Measurements from ENCODE around the gene COX19. TPM values are rescaled to one million over a fixed set of nuclear protein-coding genes. Genes with fewer than 3 reads are reported as not detected.

Gene COX19
- total RNA-seq, 1 experiment from 2014 or later = 14.0 TPM

DNA sequence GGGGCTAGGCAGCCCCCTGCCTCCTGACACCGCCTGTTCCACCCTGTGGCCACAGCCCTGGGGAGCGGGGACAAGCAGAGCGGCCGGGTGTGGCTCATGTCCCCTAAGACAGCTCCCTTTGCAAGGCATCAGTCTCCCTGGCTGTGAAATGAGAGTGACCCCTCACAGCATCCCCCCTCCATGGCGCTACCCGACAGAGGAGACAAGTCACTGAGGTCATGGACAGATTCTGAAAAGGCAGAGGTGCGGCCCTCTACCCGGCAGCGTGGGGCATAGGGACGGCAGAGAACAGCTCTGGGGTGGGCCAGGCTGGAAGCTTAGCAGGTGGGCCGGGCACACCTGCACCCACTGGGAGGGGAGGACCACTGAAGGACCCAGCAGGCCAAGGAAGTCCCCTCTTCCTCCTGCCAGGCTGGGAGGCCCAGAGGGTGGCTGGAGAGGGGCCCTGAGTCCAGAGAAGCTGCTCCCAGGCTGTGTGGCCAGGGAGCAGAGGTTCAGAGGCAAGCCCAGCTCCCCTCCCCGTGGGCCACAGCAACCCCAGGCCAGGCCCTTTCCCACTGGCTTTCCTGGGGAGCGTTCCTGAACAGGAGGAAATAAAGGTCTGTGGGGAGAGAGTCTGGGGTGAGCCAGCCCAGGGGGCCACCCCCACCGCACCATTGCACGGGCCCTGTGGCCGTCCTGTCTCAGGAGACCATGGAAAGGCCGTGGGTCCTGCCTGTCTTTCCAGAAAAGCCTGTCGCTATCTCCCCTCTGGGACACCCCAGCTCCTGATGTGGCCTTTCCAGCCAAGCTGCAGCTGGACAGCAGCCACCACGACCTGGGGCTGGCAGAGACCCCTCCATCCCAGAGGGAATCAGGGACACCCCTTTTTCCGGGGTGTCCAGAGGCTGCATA lies 22.6 kb downstream of the COX19 start:
- RAD21 ChIA-PET (ENCODE audit: low non-redundant PET in 1 of 2, low total read pairs in 2 of 2, uncharacterized antibody in 2 of 2, unreplicated experiment in 2 of 2) = no interaction called here
- intact Hi-C loops (cut with micrococcal nuclease) = no loop called here
- peak overlapping the region; percentile 57 to 69 for H3K4me3 ChIP-seq (replicated peaks in 1 of 2; ENCODE audit: low read depth in 1 of 2, low read length in 2 of 2)
- H3K9me3 ChIP-seq (ENCODE audit: control insufficient read depth in 1 of 2, insufficient read depth in 1 of 2, low read depth in 1 of 2, low read length in 2 of 2) = no peaks in the 10 kb centered on the region
- peaks cover 8 to 44% of the 10 kb centered on the region in 2 experiments; a peak in 3 of 4 replicates for H3K4me1 ChIP-seq (ENCODE audit: control insufficient read depth in 1 of 2, insufficient read depth in 2 of 2, low read length in 2 of 2)
- H2AFZ ChIP-seq (ENCODE audit: low read depth, low read length, poor library complexity, severe bottlenecking) = no peak overlapping the region
- H3K27me3 ChIP-seq (ENCODE audit: insufficient read depth, low read length) = no peaks in the 10 kb centered on the region
- DNase-seq (ENCODE audit: low read depth, low spot score) = no peak
- ATAC-seq = no peak
- no peak overlapping the region; the same call in 1 of the 2 replicates for H3K27ac ChIP-seq (ENCODE audit: low read depth, low read length)
- CTCF ChIA-PET = no interaction called here
- H3K36me3 ChIP-seq (ENCODE audit: control insufficient read depth in 1 of 2, insufficient read depth in 2 of 2, low read length in 2 of 2) = no peaks in the 10 kb centered on the region
- H3K9me2 ChIP-seq (ENCODE audit: insufficient read depth) = no peaks in the 10 kb centered on the region
- BruUV-seq (replicated peaks) = no TSS peak
- peak overlapping the region; percentile 93 for H3K4me2 ChIP-seq (ENCODE audit: low read length)
- no peaks in the 10 kb centered on the region for H4K20me1 ChIP-seq (ENCODE audit: insufficient read depth)
- peaks cover 19% of the 10 kb centered on the region; the same call in 1 of the 2 replicates for H3K79me2 ChIP-seq (ENCODE audit: insufficient read depth, low read length)
- POLR2A ChIA-PET = interaction anchor here (0.7 kb wide), 1 partner anchor 20 kb away, joined by 3 read pairs; no protein-coding TSS in a partner anchor
- no peak for TF ChIP-seq ZNF274 (IDR thresholded peaks at IDR 0.05; ENCODE audit: low read depth, low read length)
- no peak for TF ChIP-seq CEBPB (IDR thresholded peaks at IDR 0.05; ENCODE audit: low read depth)
- TF ChIP-seq EZH2phosphoT487 (IDR thresholded peaks at IDR 0.05; ENCODE audit: borderline replicate concordance) = no peak
- no peak for TF ChIP-seq EZH2 (IDR thresholded peaks at IDR 0.05)
- TF ChIP-seq RAD21 (IDR thresholded peaks at IDR 0.05; ENCODE audit: low read depth) = no peak
- TF ChIP-seq YY1 (IDR thresholded peaks at IDR 0.05; ENCODE audit: extremely low read depth, insufficient replicate concordance, low read depth, low read length) = no peak
- no peak for TF ChIP-seq SRF (IDR thresholded peaks at IDR 0.05; ENCODE audit: low read depth)
- TF ChIP-seq, protein P1, sequence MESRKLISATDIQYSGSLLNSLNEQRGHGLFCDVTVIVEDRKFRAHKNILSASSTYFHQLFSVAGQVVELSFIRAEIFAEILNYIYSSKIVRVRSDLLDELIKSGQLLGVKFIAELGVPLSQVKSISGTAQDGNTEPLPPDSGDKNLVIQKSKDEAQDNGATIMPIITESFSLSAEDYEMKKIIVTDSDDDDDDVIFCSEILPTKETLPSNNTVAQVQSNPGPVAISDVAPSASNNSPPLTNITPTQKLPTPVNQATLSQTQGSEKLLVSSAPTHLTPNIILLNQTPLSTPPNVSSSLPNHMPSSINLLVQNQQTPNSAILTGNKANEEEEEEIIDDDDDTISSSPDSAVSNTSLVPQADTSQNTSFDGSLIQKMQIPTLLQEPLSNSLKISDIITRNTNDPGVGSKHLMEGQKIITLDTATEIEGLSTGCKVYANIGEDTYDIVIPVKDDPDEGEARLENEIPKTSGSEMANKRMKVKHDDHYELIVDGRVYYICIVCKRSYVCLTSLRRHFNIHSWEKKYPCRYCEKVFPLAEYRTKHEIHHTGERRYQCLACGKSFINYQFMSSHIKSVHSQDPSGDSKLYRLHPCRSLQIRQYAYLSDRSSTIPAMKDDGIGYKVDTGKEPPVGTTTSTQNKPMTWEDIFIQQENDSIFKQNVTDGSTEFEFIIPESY (IDR thresholded peaks at IDR 0.05; ENCODE audit: extremely low read depth, insufficient replicate concordance, low read length) = no peak
- TF ChIP-seq POLR2A (IDR thresholded peaks at IDR 0.05; ENCODE audit: borderline replicate concordance, extremely low read depth, insufficient read depth, insufficient read length) = no peak
- no peak for TF ChIP-seq ZFX (IDR thresholded peaks at IDR 0.05)
- no peak for TF ChIP-seq EGR1 (IDR thresholded peaks at IDR 0.05; ENCODE audit: low read depth)
- no peak for TF ChIP-seq REST (IDR thresholded peaks at IDR 0.05; ENCODE audit: low read depth)
- no peak for TF ChIP-seq ELF1 (IDR thresholded peaks at IDR 0.05; ENCODE audit: borderline replicate concordance, low read depth)
- no peak for TF ChIP-seq SIN3A (IDR thresholded peaks at IDR 0.05; ENCODE audit: low read depth)
- no peak for TF ChIP-seq SP1 (IDR thresholded peaks at IDR 0.05; ENCODE audit: low read depth)
- no peak for TF ChIP-seq MAX (IDR thresholded peaks at IDR 0.05)
- TF ChIP-seq FOSL1 (IDR thresholded peaks at IDR 0.05; ENCODE audit: low read depth) = no peak
- no peak for TF ChIP-seq CTCF (IDR thresholded peaks at IDR 0.05 in 2 of 3, conservative IDR thresholded peaks at IDR 0.05 in 1 of 3; ENCODE audit: borderline replicate concordance in 1 of 3, insufficient read depth in 1 of 3, low read depth in 2 of 3, low read length in 2 of 3)
- TF ChIP-seq CBX3 (IDR thresholded peaks at IDR 0.05; ENCODE audit: low read depth) = no peak
- H3K9ac ChIP-seq (ENCODE audit: low read length) = peak overlapping the region; percentile 71

Data from HCT116 (cell line).